Ovary (tissue), 3 donors: ENCODE measurements around the gene SVOPL.

Experiments
- EP300 ChIP-seq: sonication (generic); formaldehyde crosslinking; IDR thresholded peaks from one replicate; pipeline ENCODE4 v1.6.1; 2017; ENCODE audit warnings: antibody characterized with exemption
- POLR2A ChIP-seq: fragments of 450-650 bp; IDR thresholded peaks from one replicate; pipeline ENCODE4 v1.6.1; 2017; ENCODE audit warnings: antibody characterized with exemption, mild to moderate bottlenecking, moderate library complexity
- TF ChIP-seq, protein P1 (sequence below), 3 donors: fragments of 450-650 bp in 2 of 3; fragments of 200-600 bp in 1 of 3; IDR thresholded peaks; one replicate each; pipeline versions ENCODE4 v1.5.1 to v1.8.0; 2016 to 2022; ENCODE audit warnings: antibody characterized with exemption in 3 of 3, mild to moderate bottlenecking in 1 of 3
- donor health status: DM: no; HTN: no; CAD: no.

DNA sequence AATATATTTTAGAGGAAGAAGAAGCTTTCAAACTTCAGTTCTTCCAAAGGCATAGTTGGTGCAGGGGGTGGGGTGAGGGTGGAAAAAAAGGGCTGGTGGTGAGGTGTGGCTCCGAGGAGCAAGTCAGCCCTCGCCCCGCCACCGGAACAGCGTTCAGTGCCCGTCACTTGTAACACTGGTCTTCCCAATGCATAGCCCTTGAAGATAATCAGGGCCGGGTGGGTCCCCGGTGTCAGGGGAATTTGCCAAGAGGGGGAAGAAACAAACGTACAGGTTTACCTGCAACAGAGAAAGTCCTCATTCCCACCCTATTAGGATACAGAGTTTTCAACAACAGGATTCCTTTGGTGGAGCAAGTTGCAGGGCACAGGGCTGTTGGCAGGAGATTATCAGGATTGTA lies 1.5 kb downstream of the SVOPL start:
- TF ChIP-seq POLR2A (no peak), EP300 (no peak)
- TF ChIP-seq, protein P1, sequence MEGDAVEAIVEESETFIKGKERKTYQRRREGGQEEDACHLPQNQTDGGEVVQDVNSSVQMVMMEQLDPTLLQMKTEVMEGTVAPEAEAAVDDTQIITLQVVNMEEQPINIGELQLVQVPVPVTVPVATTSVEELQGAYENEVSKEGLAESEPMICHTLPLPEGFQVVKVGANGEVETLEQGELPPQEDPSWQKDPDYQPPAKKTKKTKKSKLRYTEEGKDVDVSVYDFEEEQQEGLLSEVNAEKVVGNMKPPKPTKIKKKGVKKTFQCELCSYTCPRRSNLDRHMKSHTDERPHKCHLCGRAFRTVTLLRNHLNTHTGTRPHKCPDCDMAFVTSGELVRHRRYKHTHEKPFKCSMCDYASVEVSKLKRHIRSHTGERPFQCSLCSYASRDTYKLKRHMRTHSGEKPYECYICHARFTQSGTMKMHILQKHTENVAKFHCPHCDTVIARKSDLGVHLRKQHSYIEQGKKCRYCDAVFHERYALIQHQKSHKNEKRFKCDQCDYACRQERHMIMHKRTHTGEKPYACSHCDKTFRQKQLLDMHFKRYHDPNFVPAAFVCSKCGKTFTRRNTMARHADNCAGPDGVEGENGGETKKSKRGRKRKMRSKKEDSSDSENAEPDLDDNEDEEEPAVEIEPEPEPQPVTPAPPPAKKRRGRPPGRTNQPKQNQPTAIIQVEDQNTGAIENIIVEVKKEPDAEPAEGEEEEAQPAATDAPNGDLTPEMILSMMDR (IDR thresholded peaks at IDR 0.05) = no peak
